ENCODE results near the gene SPECC1L.
"Not testable (repeated sequence)": the region's sequence is repeated elsewhere in the genome, so short reads cannot be mapped to it uniquely, and the experiment has no call there.

Gene SPECC1L

DNA sequence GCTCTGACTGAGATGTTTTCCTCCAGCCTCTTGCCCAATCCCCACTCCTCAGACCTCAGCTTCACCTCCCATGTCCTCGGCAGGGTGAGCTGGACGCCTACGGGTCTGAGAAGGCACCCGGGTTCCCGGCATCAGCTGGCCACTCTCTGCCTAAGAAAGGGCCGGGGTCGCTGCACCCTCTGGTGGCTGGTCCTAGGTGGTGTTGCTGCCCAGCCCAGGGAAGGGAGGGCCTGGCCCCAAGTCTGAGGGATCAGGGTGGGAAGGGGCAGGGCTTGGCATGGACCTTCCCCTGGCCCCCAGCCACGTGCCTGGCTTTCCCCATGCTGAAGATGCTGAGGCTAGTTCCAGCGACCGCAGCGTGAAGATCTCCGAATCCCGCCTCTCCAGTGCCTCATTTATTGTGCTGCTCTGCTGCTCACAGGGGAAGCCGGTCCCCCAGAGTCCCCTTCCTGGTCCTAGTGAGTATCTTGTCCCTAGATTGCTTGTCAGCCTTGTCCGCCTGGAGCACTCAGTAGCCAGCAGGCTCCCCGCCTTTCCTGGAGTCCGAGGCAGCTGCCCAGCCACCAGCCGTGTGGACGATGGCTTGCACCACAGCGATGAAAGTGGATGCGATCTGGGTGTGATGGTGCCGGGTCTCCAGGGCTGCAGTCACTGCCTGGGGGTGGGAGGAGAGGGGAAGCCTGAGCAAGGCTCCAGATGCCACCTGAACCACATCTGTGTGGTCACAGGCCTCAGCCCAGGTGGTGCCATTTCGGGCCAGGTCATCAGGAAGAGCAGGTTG is 22.9 kb upstream of the SPECC1L start:
- peak; percentile 71 for DNase-seq

- DNase-seq, result not testable (repeated sequence)
Measured at GRCh38 chr22:24248611-24249010, 22.0 kb upstream of the SPECC1L start.

GRCh38 chr22:24249413-24249812 is 21.2 kb upstream of the SPECC1L start:
- DNase-seq, result not testable (repeated sequence)

- DNase-seq, result not testable (repeated sequence)
Measured at GRCh38 chr22:24251286-24251685, 19.3 kb upstream of the SPECC1L start.

DNA sequence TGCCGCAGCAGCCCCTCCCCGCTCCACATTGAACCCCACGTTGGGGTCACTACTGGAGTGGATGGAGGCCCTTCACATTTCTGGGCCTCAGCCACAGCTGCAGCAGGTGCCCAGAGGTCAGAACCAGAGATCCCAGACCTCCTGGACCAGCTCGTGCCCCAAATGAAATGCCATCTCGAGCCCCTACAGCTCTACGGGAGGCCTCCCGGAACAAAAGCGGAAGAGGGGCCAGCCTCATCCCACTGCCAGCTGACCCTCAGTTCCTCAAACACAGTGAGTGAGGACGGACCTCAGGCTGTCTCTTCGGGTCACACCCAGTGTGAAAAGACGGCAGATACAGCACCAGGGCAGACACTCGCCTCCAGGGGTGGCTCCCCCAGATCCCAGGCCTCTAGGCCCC is 17.5 kb upstream of the SPECC1L start:
- DNase-seq, result not testable (repeated sequence)

GRCh38 chr22:24256136-24256535 is 14.5 kb upstream of the SPECC1L start:
- DNase-seq, result not testable (repeated sequence)

DNA sequence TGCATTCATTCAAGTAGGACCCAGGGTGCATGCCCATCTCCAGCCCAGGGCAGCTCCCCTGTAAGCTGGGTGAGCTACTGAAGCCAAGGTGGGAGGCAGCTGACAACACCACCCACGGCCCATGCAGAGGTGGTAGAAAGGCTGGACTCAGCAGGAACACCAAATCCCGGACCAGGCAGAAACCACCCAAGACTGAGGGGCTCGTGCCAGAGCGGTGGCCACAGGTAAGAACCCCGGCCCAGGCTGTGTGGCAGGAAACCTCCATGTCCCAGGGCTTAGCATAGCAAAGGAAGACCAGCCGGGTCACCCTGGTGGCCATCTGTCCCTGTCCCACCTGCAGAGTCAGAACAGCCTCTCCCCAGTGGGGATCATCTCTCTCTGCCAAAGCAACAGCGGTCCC is 13.9 kb upstream of the SPECC1L start:
- not testable (repeated sequence) for DNase-seq

DNA sequence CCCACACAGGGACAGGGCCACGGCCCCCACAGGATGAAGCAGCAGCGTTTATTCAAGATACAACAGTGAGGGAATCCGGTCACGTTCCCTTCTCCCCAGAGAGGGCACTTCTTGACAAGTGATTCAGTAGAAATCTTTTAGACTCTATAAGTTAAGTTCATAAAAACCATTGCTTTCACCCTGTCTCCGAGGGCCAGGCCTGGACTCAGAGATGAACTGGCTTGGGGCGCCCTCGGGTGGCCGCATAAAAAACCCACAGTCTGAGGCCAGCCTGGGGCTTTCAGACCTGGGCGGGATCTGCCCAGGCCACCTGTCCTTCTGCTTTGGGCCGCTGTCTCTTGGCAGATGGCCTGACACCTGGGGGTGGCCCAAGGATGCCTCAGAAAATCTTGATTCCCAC is 11.2 kb upstream of the SPECC1L start:
- peak; percentile 71 for DNase-seq

GRCh38 chr22:24262185-24262749 is 8.4 kb upstream of the SPECC1L start:
- DNase-seq, result not testable (repeated sequence)

- not testable (repeated sequence) for DNase-seq
Measured at GRCh38 chr22:24263479-24263878, 7.2 kb upstream of the SPECC1L start.

GRCh38 chr22:24264329-24264896 is 6.2 kb upstream of the SPECC1L start:
- not testable (repeated sequence) for DNase-seq

GRCh38 chr22:24265734-24266133 is 4.9 kb upstream of the SPECC1L start:
- DNase-seq, result peak; percentile 76

DNA sequence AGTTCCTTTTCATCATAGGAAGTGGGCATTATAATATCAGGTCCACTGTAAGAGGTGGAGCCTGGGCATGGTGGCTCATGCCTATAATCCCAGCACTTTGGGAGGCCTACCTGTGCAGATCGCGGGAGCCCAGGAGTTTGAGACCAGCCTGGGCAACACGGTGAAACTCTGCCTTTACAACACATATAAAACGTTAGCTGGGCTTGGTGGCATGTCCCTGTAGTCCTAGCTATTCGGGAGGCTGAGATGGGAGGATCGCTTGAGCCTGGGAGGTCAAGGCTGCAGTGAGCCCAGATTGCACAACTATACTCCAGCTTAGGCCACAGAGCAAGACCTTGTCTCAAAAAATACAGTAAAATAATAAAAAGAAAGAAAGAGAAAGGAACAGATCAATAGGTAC is 4.1 kb upstream of the SPECC1L start:
- DNase-seq, result not testable (repeated sequence)

DNA sequence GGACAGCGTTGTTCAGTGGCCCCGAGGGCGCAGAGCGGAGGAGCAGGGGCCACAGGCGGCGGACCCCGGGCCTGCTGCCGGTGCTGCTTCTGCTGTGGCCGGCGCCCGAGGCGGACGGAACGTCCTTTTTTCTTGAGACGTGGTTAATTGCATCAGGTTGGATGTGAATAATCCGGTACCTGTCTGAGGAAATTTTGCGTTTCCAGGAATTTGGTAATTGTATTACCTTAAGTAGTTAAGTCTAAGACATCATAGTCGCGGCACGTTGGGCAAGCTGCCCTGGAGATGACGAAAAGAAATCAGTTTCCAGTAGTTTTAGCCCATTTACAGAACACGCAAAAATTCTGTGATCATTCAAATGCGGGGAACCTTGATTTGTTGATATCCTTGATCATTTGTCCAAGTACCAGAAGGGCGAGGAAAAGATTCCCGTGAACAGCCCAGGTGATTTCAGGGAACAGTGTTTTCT is 789 bp downstream of the SPECC1L start:
- DNase-seq, result peak; percentile 43

DNA sequence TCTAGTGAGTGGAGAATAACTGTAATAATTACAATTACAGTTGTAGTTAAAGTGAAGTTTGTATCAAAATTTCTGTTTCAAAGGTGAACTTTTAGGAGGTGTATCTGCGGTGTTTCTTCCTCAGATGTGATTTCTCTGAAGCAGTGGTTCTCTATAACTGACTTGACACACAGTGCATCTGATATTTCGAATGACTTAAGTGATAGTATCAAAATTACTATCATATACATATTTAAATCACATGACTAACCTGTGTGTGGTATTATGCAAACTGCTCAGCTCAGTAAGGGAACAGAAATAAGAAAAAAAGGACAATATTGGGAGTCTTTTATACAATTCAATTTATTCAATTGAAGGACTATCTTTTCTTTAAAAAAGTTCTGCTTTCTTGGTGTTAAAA is 2.4 kb downstream of the SPECC1L start:
- not testable (repeated sequence) for DNase-seq

- DNase-seq, result not testable (repeated sequence)
Measured at GRCh38 chr22:24273906-24274305, 3.3 kb downstream of the SPECC1L start.

- peak; percentile 51 for DNase-seq
Measured at GRCh38 chr22:24274696-24275405, 4.2 kb downstream of the SPECC1L start.

- DNase-seq, result not testable (repeated sequence)
Measured at GRCh38 chr22:24280363-24280762, 9.7 kb downstream of the SPECC1L start.

DNA sequence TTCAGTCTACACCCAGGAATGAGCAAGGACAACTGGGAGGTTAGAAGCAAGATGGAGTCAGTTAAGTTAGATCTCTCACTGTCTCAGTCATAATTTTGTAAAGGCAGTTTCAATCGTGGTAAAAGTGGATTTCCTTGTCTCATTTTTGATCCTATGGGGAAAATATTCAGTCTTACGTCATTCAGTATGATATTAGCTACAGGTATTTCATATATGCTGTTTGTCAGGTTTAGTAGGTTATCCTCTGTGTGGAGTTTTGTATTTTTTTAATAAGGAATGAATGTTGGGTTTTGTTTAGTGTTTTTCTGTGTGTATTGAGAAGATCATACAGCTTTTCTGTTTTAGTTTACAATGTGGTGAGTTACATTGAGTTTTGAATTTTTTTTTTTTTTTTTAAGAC is 11.8 kb downstream of the SPECC1L start:
- DNase-seq, result no peak

GRCh38 chr22:24284747-24285203 is 14.1 kb downstream of the SPECC1L start:
- no peak for DNase-seq

DNA sequence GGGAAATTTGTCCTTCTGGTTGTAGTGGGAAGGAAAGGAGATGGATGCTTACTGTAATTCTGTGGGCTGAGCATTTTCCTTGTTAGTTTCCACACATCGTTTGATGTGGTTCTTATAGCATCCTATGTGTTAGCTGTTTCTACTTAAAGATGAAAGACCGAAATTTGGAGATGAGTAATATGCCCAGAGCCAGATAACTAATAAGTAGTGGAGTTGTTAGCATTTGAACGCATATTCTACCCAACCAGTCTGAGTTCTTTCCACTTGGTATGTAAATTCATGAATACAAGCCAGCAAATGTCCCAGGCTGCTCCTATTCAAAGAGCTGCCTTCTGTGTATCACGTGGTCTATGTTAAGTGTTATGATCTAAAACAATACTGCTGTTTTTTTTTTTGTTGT is 14.6 kb downstream of the SPECC1L start:
- no peak for DNase-seq

GRCh38 chr22:24287212-24287611 is 16.6 kb downstream of the SPECC1L start:
- not testable (repeated sequence) for DNase-seq

GRCh38 chr22:24287801-24288200 is 17.2 kb downstream of the SPECC1L start:
- not testable (repeated sequence) for DNase-seq

Data from RPMI8226 (cell line).